ENCODE measurements around the gene ZXDC. TPM values are rescaled to one million over a fixed set of nuclear protein-coding genes. Genes with fewer than 3 reads are reported as not detected.

ZXDC gene
- total RNA-seq, 4 donors from 2014 or later = 25.9 to 47.6 (median 35.3) TPM

DNA sequence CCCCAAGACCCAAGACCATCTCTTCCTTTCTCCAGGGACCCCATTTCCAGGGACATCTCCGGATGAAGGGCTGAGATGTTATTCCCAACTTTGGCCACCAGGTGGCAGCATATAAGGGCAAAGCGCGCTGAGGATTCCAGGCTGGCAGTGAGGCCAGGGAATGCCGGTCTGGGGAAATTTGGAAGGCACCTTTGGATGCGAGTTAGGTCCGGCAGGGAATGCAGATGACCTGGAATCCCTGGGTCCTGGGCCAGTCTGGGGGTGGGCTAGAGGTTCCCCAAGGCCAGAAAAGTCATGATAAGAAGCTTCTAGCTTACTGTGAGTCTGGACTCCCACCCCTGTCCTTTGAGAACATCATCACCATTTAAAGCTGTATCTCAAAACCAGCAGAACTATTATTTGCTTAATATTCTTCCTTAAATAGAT is 46.7 kb upstream of the ZXDC start:
- TF ChIP-seq, protein P1, sequence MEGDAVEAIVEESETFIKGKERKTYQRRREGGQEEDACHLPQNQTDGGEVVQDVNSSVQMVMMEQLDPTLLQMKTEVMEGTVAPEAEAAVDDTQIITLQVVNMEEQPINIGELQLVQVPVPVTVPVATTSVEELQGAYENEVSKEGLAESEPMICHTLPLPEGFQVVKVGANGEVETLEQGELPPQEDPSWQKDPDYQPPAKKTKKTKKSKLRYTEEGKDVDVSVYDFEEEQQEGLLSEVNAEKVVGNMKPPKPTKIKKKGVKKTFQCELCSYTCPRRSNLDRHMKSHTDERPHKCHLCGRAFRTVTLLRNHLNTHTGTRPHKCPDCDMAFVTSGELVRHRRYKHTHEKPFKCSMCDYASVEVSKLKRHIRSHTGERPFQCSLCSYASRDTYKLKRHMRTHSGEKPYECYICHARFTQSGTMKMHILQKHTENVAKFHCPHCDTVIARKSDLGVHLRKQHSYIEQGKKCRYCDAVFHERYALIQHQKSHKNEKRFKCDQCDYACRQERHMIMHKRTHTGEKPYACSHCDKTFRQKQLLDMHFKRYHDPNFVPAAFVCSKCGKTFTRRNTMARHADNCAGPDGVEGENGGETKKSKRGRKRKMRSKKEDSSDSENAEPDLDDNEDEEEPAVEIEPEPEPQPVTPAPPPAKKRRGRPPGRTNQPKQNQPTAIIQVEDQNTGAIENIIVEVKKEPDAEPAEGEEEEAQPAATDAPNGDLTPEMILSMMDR (IDR thresholded peaks at IDR 0.05) = peak in 3 of 4 experiments; percentile 76 to 92 (median 79)
- TF ChIP-seq POLR2A (IDR thresholded peaks at IDR 0.05) = no peak
- Histone ChIP-seq H3K9me3 (no peaks in the 10 kb centered on the region), H3K36me3 (no peaks in the 10 kb centered on the region), H3K27ac (no peak overlapping the region), H3K4me3 (no peak overlapping the region), H3K4me1 (peaks cover 0 to 15% (median 10%) of the 10 kb centered on the region in 3 donors), H3K27me3 (peaks cover 54% of the 10 kb centered on the region)
- WGBS, 2 donors (ENCODE audit: low coverage in 1 of 2) = 0% methylated on average over 1 of the region's 6 CpGs; no CpG with 5 or more reads in 1 of the 2 donors
- peak; percentile 44 for ATAC-seq

DNA sequence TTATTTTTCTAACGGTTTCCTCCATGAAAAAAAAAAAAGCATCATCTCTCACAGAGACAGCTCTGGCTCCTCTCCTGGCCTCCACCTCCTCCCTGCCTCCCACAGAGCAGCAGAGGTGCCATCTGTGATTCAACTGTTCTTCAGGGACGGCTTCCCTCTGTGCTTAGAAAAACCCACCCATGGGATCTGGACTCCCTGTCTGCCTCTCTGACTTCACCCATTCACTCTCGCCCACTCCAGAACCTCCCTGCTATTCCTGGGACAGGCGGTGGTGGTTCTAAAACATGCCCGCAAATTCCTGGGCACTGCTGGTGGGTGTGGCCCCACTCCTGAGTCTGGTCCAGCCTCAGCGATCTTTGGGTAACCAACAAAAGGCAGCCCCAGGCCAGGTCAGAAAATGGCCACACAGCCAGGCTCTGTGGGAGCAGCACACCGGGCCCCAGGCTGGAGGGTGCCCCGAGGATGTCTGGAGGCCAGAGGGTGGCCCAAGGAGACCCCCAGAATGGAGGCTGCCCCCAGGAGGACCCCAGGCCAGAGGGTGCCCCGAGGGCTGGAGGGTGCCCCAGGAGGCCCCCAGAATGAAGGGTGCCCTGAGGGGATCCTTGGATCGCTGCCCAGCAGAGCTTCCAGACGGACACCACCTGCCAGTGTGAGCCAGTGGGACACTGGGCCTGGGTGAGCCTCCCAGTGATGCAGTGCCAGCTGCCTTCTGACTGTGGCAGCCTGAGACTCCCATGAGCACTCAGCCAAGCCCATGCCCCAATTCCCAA is 45.6 kb upstream of the ZXDC start:
- WGBS, 2 donors (ENCODE audit: low coverage in 1 of 2) = 54 to 83% methylated on average over 1 to 6 of the region's 11 CpGs

DNA sequence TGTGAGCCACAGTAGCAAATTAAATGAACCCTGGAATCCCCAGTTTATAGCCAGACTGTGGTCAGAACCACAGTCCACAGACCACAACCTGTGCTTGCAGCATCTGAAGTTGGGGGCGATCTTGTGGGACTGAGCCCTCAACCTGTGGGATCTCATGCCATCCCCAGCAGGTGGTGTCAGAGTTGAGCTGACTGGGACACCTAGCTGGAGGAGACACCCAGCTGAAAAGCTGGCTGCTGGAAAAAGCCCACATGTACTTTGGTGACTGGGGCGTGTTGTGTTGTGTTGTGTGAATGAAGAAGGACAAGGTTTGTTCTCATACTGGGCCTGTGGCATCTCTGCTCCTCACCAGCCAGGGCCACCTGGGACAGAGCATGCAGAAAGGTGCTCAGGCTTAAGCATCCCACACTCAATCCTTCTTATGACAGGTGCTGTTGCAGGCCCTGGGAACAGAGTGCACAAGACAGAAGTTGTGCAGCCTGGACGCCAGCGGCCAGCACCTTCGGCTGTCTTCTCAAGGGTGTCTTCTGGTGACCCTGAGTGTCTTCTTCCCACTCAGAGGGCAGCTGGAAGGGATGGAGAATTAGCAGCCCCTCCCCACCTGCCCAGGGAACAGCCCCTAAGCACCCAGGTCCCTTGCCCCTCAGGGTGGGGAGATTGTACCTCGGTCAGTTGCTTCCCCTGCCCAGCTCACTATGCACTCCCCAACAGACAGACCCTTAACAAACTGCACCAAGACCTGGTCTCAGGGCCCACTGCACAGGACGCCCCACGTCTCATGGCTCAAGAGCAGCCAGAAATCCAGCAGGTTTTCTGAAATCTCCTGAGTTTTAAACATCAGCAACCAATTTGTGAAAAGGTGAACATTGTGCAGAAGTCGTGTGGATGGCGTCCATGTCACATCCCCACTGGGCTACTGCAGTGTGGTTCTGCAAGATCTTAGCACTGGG is 44.1 kb upstream of the ZXDC start:
- WGBS, 2 donors (ENCODE audit: low coverage in 1 of 2) = 85 to 93% methylated on average over 3 to 6 of the region's 10 CpGs
- ATAC-seq = no peak
- Histone ChIP-seq H3K4me3 (no peak overlapping the region), H3K27me3 (peaks cover 40% of the 10 kb centered on the region), H3K36me3 (no peaks in the 10 kb centered on the region), H3K9me3 (no peaks in the 10 kb centered on the region), H3K4me1 (peaks cover 0 to 13% (median 9%) of the 10 kb centered on the region in 3 donors), H3K27ac (no peak overlapping the region)
- TF ChIP-seq EP300 (IDR thresholded peaks at IDR 0.05) (no peak), POLR2AphosphoS5 (IDR thresholded peaks at IDR 0.05) (no peak), POLR2A (IDR thresholded peaks at IDR 0.05) (no peak)
- TF ChIP-seq, protein P1 (IDR thresholded peaks at IDR 0.05) = no peak

More for the DNA sequence above, 45.6 kb upstream of the ZXDC start:
- no peak for ATAC-seq
- Histone ChIP-seq H3K27me3 (peaks cover 54% of the 10 kb centered on the region), H3K27ac (no peak overlapping the region), H3K36me3 (no peaks in the 10 kb centered on the region), H3K4me1 (peaks cover 0 to 15% (median 10%) of the 10 kb centered on the region in 3 donors), H3K4me3 (no peak overlapping the region), H3K9me3 (no peaks in the 10 kb centered on the region)
- TF ChIP-seq, protein P1 (IDR thresholded peaks at IDR 0.05) = no peak
- TF ChIP-seq POLR2AphosphoS5 (IDR thresholded peaks at IDR 0.05) (no peak), EP300 (IDR thresholded peaks at IDR 0.05) (no peak), POLR2A (IDR thresholded peaks at IDR 0.05) (no peak)

DNA sequence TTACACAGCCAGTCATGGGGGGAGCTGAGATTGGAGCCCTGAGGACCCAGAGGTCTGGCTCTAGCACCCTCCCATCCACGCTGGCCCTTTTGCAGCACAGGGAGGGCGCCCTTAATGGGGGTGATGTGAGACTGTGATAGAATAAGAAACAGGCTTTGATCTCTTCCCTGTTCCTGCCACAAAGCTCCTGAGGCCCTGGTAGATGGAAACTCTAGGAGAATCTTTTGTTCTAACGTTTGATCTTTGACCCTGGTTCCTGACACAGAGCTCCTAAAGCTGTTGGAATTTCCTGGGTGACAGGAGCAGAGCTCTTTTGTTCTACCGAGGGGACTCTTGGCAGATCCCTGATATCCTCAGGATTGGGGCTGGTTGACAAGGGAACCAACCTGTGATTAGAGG is 43.1 kb upstream of the ZXDC start:
- no peak for TF ChIP-seq EP300 (IDR thresholded peaks at IDR 0.05)
- TF ChIP-seq POLR2AphosphoS5 (IDR thresholded peaks at IDR 0.05) = no peak
- TF ChIP-seq, protein P1 (IDR thresholded peaks at IDR 0.05) = no peak
- TF ChIP-seq POLR2A (IDR thresholded peaks at IDR 0.05) = no peak
- H3K4me3 ChIP-seq = no peak overlapping the region
- H3K36me3 ChIP-seq = no peaks in the 10 kb centered on the region
- H3K4me1 ChIP-seq = peaks cover 0 to 3% (median under 1%) of the 10 kb centered on the region in 3 donors
- no peak for ATAC-seq
- no peaks in the 10 kb centered on the region for H3K9me3 ChIP-seq
- H3K27ac ChIP-seq = no peak overlapping the region
- peaks cover 30% of the 10 kb centered on the region for H3K27me3 ChIP-seq
- 20 to 79% methylated on average over 1 to 2 of the region's 4 CpGs for WGBS, 2 donors (ENCODE audit: low coverage in 1 of 2)

Measured in gastroesophageal sphincter (tissue), 4 donors.